Activated CD8-positive, alpha-beta T cell treated with anti-CD3 and anti-CD28 coated beads for 36 hours (primary cell): ENCODE results near the gene ZFAND2B. TPM values are rescaled to one million over a fixed set of nuclear protein-coding genes. Genes with fewer than 3 reads are reported as not detected.
A peak's percentile ranks its signal among the peaks of the same experiment; 100 is the strongest.

Source experiments
- ATAC-seq: fragments of 200-7000 bp; cut with Tn5 transposase; one replicate; pipeline ENCODE4 v1.10.0; 2021; ENCODE audit warnings: mild to moderate bottlenecking, moderate library complexity
- CTCF ChIA-PET: fragments of 350-600 bp; sonication (Branson Sonifier 250); formaldehyde crosslinking; loops from one replicate; lab custom pipeline; 2021; ENCODE audit warnings: antibody characterized with exemption; lab: Charles Lee
- POLR2A ChIA-PET: fragments of 350-600 bp; sonication (Branson Sonifier 250); formaldehyde crosslinking; loops from one replicate; lab custom pipeline; 2021; ENCODE audit warnings: antibody characterized with exemption; lab: Charles Lee
- DNase-seq: peaks from one replicate; pipeline ENCODE4 v3.0.0-alpha.2; 2020
- H3K27ac Mint-ChIP-seq: one replicate; pipeline ENCODE4 v1.8.0; 2021; ENCODE audit warnings: mild to moderate bottlenecking, mixed read lengths
- H3K27me3 Mint-ChIP-seq: one replicate; pipeline ENCODE4 v1.8.0; 2021; ENCODE audit warnings: mixed read lengths
- H3K36me3 Mint-ChIP-seq: one replicate; pipeline ENCODE4 v1.8.0; 2021; ENCODE audit warnings: low read depth, mixed read lengths
- H3K4me1 Mint-ChIP-seq: one replicate; pipeline ENCODE4 v1.8.0; 2021; ENCODE audit warnings: low read depth, mixed read lengths
- H3K4me3 Mint-ChIP-seq: one replicate; pipeline ENCODE4 v1.8.0; 2021; ENCODE audit warnings: mild to moderate bottlenecking, moderate library complexity, mixed read lengths
- H3K9me3 Mint-ChIP-seq: one replicate; pipeline ENCODE4 v1.8.0; 2021; ENCODE audit warnings: mixed read lengths
- intact Hi-C: fragments of 100-400 bp; cut with micrococcal nuclease; formaldehyde crosslinking; loops from one replicate; pipeline ENCODE4 v1.10.0; 2022
- total RNA-seq, 2 experiments: library from RNA; stranded (reverse); gene quantifications; one replicate each; pipeline ENCODE4 v1.2.3, GENCODE V29; 2021
- TF ChIP-seq, protein P1 (sequence below): fragments of 200-600 bp; IDR thresholded peaks from one replicate; pipeline ENCODE4 v1.8.0; 2022; ENCODE audit warnings: antibody characterized with exemption, mild to moderate bottlenecking

ZFAND2B gene
- total RNA-seq, 2 experiments from 2014 or later, result 31.3 to 33.3 TPM

- Mint-ChIP-seq H3K27ac (peak overlapping the region; percentile 70), H3K27me3 (no peaks in the 10 kb centered on the region), H3K36me3 (peaks cover 44% of the 10 kb centered on the region), H3K4me1 (peaks cover 44% of the 10 kb centered on the region), H3K9me3 (peaks cover 2% of the 10 kb centered on the region), H3K4me3 (no peak overlapping the region)
- ChIA-PET CTCF (interaction anchor here (1.4 to 6.7 kb wide), 7 partner anchors 29 to 151 kb away, joined by 3 to 49 read pairs (median 5); partner anchors contain the start of genes CNPPD1, GLB1L, NHEJ1 and SLC23A3), POLR2A (interaction anchor here (0.8 to 4.1 kb wide), 9 partner anchors 8 to 50 kb away, joined by 3 to 31 read pairs (median 4); partner anchors contain the start of genes ABCB6, NHEJ1 and TUBA4B)
- TF ChIP-seq, protein P1, sequence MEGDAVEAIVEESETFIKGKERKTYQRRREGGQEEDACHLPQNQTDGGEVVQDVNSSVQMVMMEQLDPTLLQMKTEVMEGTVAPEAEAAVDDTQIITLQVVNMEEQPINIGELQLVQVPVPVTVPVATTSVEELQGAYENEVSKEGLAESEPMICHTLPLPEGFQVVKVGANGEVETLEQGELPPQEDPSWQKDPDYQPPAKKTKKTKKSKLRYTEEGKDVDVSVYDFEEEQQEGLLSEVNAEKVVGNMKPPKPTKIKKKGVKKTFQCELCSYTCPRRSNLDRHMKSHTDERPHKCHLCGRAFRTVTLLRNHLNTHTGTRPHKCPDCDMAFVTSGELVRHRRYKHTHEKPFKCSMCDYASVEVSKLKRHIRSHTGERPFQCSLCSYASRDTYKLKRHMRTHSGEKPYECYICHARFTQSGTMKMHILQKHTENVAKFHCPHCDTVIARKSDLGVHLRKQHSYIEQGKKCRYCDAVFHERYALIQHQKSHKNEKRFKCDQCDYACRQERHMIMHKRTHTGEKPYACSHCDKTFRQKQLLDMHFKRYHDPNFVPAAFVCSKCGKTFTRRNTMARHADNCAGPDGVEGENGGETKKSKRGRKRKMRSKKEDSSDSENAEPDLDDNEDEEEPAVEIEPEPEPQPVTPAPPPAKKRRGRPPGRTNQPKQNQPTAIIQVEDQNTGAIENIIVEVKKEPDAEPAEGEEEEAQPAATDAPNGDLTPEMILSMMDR, result no peak
- intact Hi-C loops, result loop anchor here (5.0 kb wide), 2 partner anchors 37 to 47 kb away; partner anchors contain the start of genes NHEJ1 and SLC23A3
- DNase-seq (no peak), ATAC-seq (no peak)
Measured at GRCh38 chr2:219209236-219210195, 2.9 kb downstream of the ZFAND2B start.

- Mint-ChIP-seq H3K9me3 (no peaks in the 10 kb centered on the region), H3K27me3 (no peaks in the 10 kb centered on the region), H3K36me3 (peaks cover 44% of the 10 kb centered on the region), H3K4me1 (peaks cover 44% of the 10 kb centered on the region), H3K4me3 (no peak overlapping the region), H3K27ac (peak overlapping the region; percentile 70)
- ChIA-PET POLR2A (interaction anchor here (1.3 to 2.0 kb wide), 4 partner anchors 9 to 50 kb away, joined by 4 to 9 read pairs (median 6); partner anchors contain the start of gene NHEJ1), CTCF (interaction anchor here (0.9 to 6.7 kb wide), 4 partner anchors 13 to 85 kb away, joined by 3 to 49 read pairs (median 13); partner anchors contain the start of genes NHEJ1 and SLC23A3)
- DNase-seq, result no peak
- TF ChIP-seq, protein P1, result no peak
- no peak for ATAC-seq
- intact Hi-C loops, result loop anchor here (5.0 kb wide), 1 partner anchor 48 kb away; the partner anchor contains the start of gene NHEJ1
Measured at GRCh38 chr2:219210196-219210885, 3.8 kb downstream of the ZFAND2B start.

- Mint-ChIP-seq H3K27me3 (no peaks in the 10 kb centered on the region), H3K4me1 (peaks cover 43% of the 10 kb centered on the region), H3K9me3 (no peaks in the 10 kb centered on the region), H3K36me3 (peaks cover 44% of the 10 kb centered on the region), H3K27ac (peak overlapping the region; percentile 64), H3K4me3 (no peak overlapping the region)
- TF ChIP-seq, protein P1, result no peak
- DNase-seq (no peak), ATAC-seq (no peak)
- ChIA-PET POLR2A (interaction anchor here (2.0 kb wide), 1 partner anchor 39 kb away, joined by 7 read pairs; no protein-coding TSS in a partner anchor), CTCF (interaction anchor here (0.6 to 6.7 kb wide), 8 partner anchors 8 to 84 kb away, joined by 3 to 49 read pairs (median 4); partner anchors contain the start of genes NHEJ1 and SLC23A3)
- intact Hi-C loops, result loop anchor here (5.0 kb wide), 1 partner anchor 49 kb away; the partner anchor contains the start of gene NHEJ1
Measured at GRCh38 chr2:219210886-219211362, 4.3 kb downstream of the ZFAND2B start.

DNA sequence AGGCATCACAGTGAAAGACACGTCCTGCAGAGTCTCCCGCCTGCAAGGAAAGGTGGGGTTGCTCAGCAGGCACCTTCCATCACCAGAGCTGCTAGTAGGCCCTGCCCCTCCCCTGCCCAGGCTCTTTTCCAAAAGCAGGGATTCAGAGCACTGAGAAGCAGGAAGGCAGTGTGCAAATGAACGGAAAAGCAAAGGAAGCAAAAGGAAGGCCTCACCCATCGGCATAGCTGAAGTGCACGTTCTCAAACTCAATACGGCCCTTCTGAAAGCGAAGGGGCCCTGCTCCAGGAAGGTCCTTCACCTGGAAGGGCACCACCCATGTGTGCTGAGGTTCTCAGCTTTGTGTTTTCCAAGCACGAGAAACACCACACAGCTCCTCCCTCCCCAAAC lies 6.4 kb downstream of the ZFAND2B start:
- TF ChIP-seq, protein P1, result no peak
- Mint-ChIP-seq H3K27ac (no peak overlapping the region), H3K27me3 (no peaks in the 10 kb centered on the region), H3K4me1 (peaks cover 46% of the 10 kb centered on the region), H3K36me3 (peaks cover 48% of the 10 kb centered on the region), H3K4me3 (no peak overlapping the region), H3K9me3 (no peaks in the 10 kb centered on the region)
- ATAC-seq (no peak), DNase-seq (no peak)
- ChIA-PET POLR2A (interaction anchor here (1.3 to 1.5 kb wide), 3 partner anchors 9 to 64 kb away, joined by 3 to 4 read pairs (median 3); no protein-coding TSS in a partner anchor), CTCF (interaction anchor here (3.4 to 6.7 kb wide), 3 partner anchors 40 to 82 kb away, joined by 13 to 49 read pairs (median 22); partner anchors contain the start of genes NHEJ1 and SLC23A3)
- intact Hi-C loops, result loop anchor here (5.0 kb wide), 1 partner anchor 51 kb away; the partner anchor contains the start of gene NHEJ1
